Measurements from ENCODE around the gene PLCB1.

The PLCB1 gene

DNA sequence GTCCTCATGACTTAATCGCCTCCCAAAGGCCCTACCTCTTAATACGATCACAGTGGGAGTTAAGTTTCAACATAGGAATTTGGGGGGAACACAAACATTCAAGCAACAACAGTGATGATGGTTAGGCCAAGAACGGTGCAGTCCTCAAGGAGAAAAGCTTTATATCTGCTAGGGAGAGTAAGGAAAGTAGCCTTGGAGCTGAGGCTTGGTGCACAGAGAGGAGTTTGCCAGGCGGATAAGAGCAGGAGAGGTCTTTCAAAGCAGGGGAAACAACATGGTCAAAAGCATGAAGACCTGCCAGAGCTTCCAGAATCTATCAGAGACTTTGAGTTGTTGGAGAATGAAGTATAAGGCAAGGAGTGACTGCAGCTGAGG lies 119.1 kb downstream of the PLCB1 start:
- DNase-seq, result no peak

DNA sequence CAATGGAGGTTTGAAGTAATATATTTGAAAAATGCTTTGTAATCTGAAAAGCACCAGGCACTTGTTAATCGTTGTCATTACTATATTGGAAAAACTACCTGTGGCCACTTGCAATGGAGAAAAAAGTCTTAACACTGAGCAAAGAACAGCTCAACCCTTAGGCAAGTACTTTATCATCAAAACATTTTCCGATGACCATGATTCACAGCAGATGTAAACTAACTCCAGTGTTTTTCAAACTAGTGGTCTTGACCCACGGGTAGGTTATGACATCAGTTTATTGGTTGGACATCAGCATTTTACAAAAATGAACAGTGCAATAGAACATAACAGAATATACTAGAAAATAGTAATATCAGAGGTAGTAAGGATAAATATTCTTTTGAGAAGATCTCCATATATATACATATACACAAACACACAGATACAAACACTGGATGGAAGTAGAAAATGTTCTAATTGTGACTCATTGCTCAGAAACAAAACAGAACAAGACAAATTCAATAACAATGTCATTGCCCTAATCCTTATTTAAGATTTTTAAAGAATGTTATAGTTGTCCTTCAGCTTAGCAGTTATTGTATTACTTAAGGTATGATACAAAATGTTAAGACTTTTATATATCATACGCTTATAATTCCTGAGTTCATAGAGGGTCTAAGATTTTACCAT lies 123.0 kb downstream of the PLCB1 start:
- DNase-seq, result no peak

DNA sequence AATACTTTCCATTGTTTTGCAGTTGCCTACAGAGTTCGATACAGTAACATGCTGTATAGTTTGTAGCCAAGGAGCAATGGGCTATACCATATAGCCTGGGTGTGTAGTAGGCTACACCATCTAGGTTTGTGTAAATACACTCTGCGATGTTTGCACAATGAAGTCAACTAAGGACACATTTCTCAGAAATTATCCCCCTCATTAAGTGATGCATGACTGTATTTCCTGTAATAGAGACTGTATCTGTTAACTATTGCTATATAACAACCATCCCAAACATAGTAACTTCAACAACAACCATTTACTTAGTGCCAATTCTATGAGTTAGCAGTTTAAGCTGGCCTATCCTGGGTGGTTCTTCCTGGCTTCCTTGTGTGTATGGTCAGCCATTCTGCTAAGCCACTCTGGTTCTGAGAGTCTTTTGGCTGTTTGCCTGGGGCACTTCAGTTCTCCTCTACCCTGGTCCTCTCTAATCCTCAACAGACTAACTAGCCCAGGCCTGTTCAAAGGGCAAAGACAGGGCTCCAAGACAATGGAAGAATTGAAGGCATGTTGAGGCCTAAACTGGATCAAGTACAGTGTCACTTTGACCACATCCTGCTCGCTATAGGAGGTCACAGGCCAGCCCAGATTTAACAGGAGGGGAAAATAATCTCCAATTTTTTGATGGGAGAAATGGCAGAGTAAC lies 124.0 kb downstream of the PLCB1 start:
- no peak for DNase-seq

DNA sequence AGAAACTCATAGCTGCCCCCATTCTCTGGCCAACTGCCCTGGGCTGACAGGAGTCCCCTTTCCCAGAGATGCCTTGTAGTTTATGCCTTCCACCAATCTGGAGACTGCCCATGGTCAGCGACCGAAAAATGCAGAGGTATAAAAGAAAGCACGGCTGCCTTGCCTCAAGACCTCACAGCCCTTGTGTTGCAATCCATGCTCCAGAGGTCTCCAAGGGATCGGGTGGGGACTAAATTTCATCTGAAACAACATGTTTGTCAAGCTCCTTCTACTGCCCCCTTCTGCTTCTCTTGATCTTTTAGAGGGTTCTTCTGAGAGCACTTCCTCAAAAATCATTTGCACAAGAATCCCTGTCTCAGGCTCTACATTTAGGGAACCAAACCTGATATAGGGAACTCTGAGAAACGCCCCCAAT lies 128.8 kb downstream of the PLCB1 start:
- DNase-seq, result no peak

DNA sequence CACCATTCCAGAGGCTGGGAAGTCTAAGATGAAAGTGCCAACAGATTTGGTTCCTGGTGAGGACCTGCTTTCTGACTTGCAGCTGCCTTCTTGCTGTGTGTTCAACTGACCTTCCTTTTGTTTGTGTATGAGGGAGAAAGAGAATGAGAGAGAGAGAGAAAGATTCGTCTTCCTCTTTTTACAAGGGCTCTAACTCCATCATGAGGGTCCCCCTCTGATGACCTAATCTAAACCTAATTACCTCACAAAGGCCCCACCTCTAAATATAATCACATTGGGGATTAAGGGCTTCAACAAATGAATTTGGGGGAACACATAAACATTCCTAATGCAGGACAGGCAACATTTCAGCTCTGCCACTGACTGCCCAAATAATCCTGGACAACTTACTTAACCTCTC lies 130.7 kb downstream of the PLCB1 start:
- DNase-seq, result no peak

DNA sequence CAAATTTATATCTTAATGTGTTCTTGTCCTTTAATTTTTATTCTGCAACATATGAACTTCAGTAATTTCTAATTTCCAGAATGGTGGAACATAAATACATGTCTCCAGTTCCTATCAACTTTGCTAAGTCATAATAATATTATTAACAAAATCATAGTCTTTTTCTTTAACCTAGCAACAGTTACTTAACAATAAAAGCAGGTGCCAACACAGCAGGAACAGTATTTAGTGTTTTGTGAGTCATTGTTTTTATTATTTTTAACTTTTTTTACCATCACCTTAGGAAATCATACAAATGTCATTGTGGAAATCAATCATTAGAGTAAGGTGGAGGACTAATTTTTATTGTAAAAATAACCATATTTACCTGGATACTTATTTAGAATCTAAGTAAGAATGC lies 133.5 kb downstream of the PLCB1 start:
- DNase-seq, result no peak

DNA sequence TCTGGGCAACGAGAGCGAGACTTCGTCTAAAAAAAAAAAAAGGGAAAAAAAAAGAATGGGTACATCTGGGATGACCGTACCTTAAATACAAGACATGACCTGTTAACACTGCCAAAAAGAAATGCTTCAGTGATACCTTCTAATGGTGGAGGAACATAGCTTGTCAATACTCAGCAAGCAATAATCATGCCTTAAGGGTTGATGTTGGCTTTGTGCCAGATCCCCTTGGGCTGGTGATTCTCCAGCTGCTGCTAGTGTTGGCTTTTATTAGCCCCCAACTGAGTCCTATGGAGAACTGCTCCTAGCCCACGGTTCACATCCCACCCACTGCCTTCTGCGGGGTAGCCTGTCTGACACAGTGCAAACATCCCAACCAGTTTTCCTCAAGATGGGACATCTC lies 134.9 kb downstream of the PLCB1 start:
- no peak for DNase-seq

DNA sequence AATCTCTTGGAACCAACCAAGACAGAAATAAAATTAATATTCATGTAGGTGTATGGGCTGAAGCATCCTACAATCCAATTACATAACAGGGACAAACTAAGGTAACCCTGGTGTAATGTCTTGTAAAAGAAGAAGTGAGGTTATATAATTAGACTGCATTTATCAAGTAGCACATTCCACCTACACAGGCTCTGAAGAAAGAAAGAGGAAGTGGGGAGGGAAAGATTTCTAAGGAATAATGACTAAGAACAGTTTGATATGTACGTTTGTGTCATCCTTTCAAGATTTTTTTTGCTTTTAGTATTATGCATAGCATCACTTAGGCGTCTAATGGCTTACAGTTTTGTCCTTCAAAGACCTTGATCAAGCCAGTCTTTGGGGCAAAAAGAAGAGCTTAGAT lies 139.7 kb downstream of the PLCB1 start:
- no peak for DNase-seq

DNA sequence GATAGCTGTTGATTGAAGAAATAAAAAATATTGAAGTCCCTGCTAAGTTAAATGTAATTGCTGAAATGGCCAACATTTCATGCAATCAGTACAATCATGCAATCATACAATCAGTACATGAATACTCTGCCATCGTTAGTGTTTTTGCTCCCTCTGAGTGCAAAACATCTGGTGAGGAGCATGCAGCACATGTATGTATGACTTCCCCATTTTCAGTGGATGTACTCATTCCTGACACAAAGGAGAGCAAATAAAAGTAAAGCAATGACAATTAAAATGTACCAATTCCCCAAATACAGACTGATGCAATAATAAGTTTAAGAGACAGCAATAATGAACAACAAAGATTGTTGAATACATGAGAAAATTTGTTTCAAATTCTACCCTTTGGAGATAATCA lies 140.7 kb downstream of the PLCB1 start:
- no peak for DNase-seq

DNA sequence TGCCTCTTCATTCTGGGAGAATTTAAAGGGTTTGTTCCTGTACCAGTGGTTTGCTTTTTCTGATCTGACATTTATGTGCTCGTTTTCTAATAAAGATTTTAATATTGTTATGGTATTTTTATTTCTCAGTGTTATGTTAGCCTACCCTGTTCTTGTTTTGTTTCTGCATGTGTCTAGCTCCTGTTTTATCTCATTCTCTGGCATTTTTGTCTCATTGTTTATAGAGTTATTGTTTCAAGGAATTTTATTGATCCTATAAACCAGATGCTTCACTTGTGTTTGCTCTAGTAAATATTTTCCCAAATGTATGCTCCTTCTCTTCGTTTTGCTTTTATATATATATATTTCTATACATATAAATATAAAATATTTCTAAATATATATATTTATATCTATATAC lies 152.8 kb downstream of the PLCB1 start:
- no peak for DNase-seq

DNA sequence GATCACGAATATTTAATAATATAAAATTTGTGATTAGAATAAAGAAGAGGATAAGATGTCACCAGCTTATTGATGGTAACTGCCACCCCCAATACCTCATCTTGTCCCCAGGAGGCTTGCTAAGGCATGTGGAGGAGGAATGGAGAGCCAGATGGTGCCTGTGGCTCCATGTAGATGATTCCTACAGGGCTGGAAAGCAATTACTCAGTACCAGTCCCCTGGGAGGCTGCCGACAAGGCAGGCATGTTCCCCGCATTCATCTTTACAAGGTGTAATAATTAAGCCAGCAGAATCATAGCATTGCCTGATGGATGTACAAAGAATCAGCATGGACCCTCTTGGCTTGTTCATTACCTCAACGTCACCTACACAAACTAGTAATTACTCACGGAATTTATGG lies 155.3 kb downstream of the PLCB1 start:
- DNase-seq, result no peak

DNA sequence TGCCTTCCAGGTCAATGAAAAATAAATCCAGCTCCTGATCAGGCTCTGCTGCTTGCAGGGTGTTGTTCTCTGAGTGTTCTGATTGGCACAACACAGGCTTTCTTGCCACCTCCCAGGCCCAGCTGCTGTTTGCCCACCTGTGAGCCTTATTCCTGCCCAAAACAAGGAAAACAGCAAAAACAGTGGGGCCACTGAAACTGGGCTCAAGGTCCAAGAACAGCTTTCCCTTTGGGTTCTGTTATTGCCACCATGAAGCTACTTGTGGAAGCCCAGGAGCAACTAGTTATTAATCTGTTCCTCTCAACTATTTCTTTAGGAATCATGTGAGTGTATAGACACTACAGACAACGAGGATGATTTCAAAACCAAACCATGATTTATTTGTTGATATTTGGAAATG lies 159.1 kb downstream of the PLCB1 start:
- DNase-seq, result no peak

DNA sequence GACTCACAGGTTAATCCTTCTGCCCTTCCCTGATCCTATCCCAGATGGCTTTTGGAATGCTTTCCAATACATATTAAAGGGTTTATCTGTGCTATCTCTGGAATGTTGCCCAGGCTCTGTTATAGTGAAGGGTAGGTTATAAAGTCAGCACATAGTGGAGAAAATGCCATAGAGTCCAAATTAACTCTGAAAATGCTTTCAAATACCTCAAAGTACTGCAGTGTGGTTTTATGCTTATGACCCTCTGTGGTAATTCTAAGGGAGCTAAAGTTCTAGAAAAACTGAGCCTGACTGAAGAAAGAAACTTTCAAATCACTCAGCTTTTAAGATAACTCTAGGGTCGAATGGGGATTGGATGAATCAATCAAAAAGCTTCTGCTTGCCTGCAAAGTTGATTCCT lies 159.8 kb downstream of the PLCB1 start:
- DNase-seq, result no peak

DNA sequence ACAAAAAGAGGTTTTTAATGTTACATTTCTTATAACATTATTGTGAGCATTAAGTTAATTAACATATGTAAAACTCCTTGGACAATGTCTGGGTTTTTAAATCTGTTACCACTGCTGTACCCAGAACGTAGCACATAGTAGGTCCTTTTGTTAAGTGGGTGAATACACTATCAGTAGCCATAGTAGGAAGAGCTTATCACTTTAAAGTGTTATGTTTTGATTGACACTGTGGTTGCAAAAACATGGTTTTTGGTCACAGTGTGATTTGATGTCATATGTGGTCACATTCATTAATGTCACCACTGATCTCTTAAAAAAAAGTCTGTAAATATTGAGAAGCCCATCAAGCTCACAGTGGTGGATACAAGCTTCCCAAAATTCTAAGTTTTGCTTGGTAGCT lies 160.7 kb downstream of the PLCB1 start:
- DNase-seq, result no peak

DNA sequence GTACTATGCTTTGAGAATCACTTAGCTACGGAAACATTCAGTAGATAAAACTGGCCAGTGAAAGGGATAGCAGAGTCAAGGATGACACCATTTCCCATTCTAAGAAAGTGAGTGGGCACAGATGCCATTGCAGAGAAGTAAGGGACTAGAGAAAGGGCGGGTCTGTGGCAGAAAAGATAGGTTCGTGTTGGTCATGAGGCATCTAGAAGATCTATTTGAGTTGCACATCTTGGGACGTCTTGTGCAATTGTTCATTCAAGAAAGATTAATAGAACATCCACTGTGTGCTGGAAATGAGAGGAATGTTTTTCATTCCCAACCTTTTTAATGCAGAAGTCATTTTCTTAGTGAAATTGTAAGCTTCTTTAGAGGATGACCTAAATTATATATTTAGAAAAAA lies 161.7 kb downstream of the PLCB1 start:
- no peak for DNase-seq

DNA sequence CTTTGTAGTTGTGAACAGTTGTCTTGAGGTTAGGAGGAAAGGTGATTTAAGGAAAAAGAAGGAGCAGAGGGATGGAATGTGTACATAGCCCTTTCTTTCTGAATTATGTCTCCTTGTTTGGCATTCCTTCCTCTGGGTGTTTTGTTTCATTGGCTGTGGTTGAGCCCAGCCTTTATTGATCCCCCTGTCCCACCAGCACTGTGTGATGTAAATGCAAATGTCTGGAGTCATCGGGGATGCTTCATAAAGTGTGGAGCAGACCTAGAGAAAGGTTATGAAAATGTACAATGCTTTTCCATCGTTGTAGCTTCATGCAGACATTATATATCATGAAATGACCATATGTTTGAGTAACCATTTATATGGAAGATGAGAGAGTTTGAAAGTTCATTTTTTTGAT lies 164.5 kb downstream of the PLCB1 start:
- no peak for DNase-seq

DNA sequence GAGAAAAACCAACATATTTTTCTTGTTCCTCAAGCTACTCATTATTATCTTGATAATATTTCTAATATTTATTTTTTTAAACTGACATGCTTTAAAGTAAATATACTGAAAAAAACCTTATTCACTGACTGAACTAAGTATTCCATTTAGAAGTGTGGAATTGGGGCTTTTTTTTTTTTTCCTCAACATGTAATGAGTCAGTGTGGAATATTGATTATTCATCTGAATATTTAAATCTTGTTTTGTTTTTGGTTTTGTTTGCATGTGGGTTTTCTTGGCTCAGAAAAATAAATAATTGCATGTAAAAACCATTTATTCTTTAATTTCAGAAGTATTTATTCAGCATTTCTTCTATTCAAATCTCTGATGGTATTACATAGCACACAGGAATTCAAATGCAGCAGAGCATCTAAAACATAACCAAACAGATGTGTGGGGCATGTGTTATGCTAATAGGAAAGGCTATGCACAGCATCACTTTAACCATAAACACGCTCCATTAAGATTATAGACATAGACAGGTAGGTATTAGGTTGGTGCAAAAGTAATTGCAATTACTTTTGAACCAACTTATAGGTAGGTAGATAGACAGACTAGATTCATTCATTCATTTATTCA lies 166.5 kb downstream of the PLCB1 start:
- DNase-seq, result no peak

DNA sequence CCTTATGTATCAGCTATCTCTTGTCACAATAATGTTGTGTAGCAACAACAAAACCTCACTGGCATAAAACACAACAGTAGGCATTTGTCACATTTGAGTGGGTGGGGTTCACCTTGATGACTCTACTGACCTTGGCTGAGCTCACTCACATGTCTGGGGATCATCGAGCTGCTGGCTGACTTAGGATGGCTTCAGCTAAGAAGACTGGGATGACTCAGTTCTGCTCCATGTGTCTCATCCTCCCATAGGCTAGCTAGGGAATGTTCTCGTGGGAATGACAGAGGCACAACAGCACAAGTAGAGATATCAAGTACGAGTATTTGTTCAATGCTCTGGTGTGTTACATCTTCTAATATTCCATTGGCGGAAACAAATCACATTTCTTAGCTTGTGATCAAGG lies 167.9 kb downstream of the PLCB1 start:
- DNase-seq, result no peak

DNA sequence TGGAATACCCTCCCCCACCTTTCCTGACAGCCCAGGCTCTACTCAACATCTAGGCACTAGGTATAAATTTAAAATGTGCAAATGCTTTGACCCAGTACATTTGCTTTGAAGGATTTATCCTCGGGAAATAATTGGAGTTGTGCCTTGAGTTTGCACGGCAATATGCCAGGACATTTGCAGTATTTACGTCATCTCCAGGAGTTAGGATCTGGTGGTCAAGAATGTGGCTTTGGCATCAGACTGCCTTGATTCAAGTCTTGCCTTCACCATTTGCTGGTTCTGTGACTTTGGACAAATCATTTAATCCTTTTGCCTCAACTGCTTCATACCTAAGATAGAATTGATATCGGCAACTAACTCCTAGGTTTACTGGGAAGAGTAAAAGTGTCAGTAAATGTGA lies 169.6 kb downstream of the PLCB1 start:
- no peak for DNase-seq

DNA sequence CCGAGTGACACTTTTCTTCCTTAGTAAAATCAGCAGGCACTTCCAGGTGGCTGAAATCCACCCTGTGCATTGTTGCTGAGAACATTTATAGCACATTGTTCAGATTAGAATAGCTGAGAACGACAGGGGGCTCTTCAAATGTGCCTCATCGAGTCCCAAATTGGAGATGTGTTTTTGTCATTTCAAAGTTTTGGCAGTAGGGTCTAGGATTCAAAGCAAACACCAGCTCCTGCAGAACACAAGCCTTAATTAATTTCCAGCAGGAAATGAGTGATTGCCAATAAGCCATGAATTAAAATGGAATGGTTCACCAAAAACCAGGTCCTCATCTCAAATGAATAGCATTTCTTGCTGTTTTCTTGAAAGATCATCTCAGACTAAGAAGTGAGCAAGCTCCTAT lies 171.6 kb downstream of the PLCB1 start:
- no peak for DNase-seq

DNA sequence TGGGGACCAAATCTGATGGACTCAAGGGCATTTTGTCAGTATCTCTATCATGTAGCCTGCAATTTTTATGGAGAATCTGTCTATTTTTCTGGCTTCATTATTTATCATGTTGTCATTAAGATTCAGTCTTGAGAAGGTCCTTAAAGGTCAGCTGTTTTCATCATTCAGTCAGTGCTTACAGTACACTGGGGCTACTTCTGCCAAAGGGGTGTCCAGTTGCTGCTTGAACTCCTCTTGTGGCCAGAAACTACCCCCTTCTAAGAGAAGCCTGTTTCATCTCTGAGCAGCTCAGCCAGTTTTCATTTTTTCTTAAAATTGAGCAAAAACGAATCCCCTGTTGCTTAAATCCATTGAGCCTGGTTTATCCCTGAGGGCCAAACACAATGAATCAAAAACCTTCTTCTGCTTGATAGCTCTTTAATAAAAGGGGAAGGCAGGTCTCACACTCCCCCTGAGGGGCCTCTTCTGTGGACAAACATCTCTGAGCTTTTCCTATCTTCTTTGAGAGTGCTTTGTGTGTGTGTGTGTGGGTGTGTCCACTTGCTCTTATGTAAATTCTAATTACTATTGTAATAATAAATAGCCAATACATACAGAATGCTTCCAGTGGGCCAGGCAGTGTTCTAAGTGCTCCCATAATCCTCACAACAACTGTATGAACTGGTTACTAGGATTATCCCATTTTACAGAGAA lies 172.2 kb downstream of the PLCB1 start:
- DNase-seq, result no peak

DNA sequence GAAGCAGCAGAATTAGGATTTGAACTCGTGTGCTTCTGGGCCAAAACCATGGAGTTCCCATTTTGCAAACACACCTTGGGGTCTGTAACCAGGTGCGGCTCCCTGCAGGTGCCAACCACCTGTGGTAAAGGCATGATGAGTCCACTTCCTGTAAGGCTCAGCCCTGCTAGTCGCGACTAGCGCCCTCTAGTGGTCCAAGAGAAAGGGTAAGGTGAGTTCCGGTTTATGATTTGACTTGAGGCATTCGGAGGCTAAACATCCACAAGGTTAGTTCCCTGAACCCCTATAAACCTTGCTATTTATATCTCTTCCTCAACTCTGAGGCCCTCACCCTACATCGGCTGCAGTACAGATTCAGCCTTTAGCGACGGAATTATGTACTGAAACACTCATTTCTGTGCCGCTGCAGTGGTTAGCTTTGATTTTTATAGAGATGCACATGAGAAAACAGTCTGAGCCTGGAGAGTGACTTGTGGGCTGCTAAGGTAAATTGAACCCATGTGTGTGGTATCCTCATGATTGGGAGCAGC lies 173.4 kb downstream of the PLCB1 start:
- DNase-seq, result peak; percentile 42

DNA sequence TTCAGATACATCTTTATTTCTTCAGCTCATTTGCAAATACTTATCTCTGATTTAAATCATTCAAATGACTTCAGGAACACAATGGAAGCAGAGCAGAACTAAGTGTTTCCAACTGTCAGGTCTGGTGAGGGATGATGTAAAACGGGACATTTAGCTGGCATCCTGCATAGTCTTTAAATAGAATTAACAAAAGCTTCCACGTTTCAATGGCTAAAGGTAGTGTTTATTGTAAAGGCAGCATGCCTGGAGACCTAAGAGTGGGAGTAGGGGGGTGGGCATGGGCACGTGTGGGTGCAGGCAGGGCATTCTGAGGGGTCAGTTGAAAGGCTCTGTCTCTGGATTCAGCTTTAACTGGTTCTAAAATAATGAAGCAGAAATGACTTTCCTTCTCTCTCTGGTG lies 174.9 kb downstream of the PLCB1 start:
- no peak for DNase-seq

DNA sequence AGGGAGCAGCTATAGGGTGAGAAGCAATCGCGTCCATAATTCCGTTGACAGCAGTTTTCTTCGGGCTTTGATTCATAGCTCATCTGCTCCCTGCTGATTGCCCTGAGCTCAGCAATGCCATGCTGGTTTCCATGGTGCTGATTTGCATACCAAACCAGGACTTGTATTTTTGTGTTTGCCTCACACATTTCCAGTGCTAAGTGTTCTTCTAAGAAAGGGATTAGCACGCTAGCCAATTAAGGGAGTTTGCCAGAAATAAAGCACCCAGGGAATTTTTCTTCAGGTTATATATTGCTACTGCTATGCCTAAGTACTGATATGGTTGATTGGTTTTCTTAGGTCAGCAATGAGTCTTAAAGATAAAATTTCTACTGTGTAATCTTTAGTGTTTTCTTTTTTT lies 177.6 kb downstream of the PLCB1 start:
- DNase-seq, result no peak
